NCI-H82 treated with DMSO at 0.1 percent for 48 hours (cell line): ENCODE data around the gene SIGLEC9.

Experiments
- DNase-seq: peaks from one replicate; lab custom pipeline; 2025; ENCODE audit not compliant: unreplicated experiment; lab: John Stamatoyannopoulos, UW

Gene SIGLEC9

GRCh38 chr19:51096473-51097165, 28.1 kb upstream of the SIGLEC9 start:
- peak; percentile 1 for DNase-seq

GRCh38 chr19:51097166-51097738, 27.5 kb upstream of the SIGLEC9 start:
- DNase-seq, result peak; percentile 8

GRCh38 chr19:51097796-51098195, 26.9 kb upstream of the SIGLEC9 start:
- no peak for DNase-seq

GRCh38 chr19:51098365-51099046, 26.2 kb upstream of the SIGLEC9 start:
- no peak for DNase-seq

- no peak for DNase-seq
Observed at GRCh38 chr19:51099047-51099382, 25.7 kb upstream of the SIGLEC9 start.

- no peak for DNase-seq
Observed at GRCh38 chr19:51100601-51101000, 24.1 kb upstream of the SIGLEC9 start.

- DNase-seq, result no peak
Observed at GRCh38 chr19:51101171-51101865, 23.4 kb upstream of the SIGLEC9 start.

GRCh38 chr19:51102991-51103390, 21.7 kb upstream of the SIGLEC9 start:
- DNase-seq, result no peak

- no peak for DNase-seq
Observed at GRCh38 chr19:51103926-51104341, 20.8 kb upstream of the SIGLEC9 start.

GRCh38 chr19:51107406-51108065, 17.2 kb upstream of the SIGLEC9 start:
- no peak for DNase-seq

- DNase-seq, result peak; percentile 98
Observed at GRCh38 chr19:51108066-51108804, 16.5 kb upstream of the SIGLEC9 start, which contains the start of gene CTU1. Gene CTU1, minus strand, starts transcription at chr19:51108409. Its CDS starts 3,840 bp downstream, at chr19:51104569.

- DNase-seq, result no peak
Observed at GRCh38 chr19:51108805-51109146, 15.9 kb upstream of the SIGLEC9 start.

- no peak for DNase-seq
Observed at GRCh38 chr19:51110666-51110971, 14.1 kb upstream of the SIGLEC9 start.

- DNase-seq, result no peak
Observed at GRCh38 chr19:51111606-51112005, 13.1 kb upstream of the SIGLEC9 start.

GRCh38 chr19:51114087-51114729, 10.5 kb upstream of the SIGLEC9 start:
- DNase-seq, result no peak

- no peak for DNase-seq
Observed at GRCh38 chr19:51116736-51117286, 7.9 kb upstream of the SIGLEC9 start.

- DNase-seq, result no peak
Observed at GRCh38 chr19:51119101-51119500, 5.6 kb upstream of the SIGLEC9 start.

GRCh38 chr19:51119611-51120010, 5.1 kb upstream of the SIGLEC9 start:
- no peak for DNase-seq

GRCh38 chr19:51120160-51120559, 4.5 kb upstream of the SIGLEC9 start:
- DNase-seq, result no peak

GRCh38 chr19:51121257-51121656, 3.4 kb upstream of the SIGLEC9 start:
- no peak for DNase-seq
